ENCODE data around the gene DPF1. TPM values are rescaled to one million over a fixed set of nuclear protein-coding genes. Genes with fewer than 3 reads are reported as not detected.

Gene DPF1
- total and polyA plus RNA-seq, 2 donors (not counting 1 experiment from before 2014, with no cell fraction given): not detected

DNA sequence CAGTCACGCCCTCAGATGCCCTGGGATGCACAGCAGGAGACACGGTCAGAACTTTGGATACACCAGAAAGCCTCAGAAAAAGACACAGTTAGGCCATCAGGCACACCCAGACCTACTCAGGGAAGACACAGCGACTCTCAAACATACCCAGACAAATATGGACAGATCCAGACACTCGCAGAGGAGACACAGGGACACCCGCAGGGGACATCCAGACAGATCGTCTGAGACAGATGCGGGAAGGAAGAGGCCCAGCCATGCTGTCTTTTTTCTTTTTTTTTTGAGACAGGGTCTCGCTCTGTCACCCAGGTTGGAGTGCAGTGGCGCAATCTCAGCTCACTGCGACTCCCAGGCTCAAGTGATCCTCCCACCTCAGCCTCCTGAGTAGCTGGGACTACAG is 4.8 kb downstream of the DPF1 start:
- H3K9me3 ChIP-seq (ENCODE audit: control extremely low read depth in 1 of 3, control insufficient read depth in 2 of 3, insufficient read depth in 1 of 3, low read length in 2 of 3): peaks cover 0 to 6% (median 0%) of the 10 kb centered on the region in 3 donors
- no peak overlapping the region for H3K4me3 Mint-ChIP-seq
- peaks cover 0 to 55% (median 17%) of the 10 kb centered on the region in 4 experiments for H3K27me3 ChIP-seq (replicated peaks in 1 of 4; ENCODE audit: control extremely low read depth in 1 of 4, control insufficient read depth in 3 of 4, insufficient read depth in 4 of 4, low read length in 3 of 4)
- no peak overlapping the region for H3K9ac ChIP-seq (ENCODE audit: low read length)
- intact Hi-C loops (cut with micrococcal nuclease): no loop called here
- H3K4me1 ChIP-seq (ENCODE audit: control insufficient read depth in 2 of 2, insufficient read depth in 2 of 2, low read length in 2 of 2): peaks cover 12 to 22% of the 10 kb centered on the region in 2 donors
- no peak overlapping the region for H3K27ac Mint-ChIP-seq
- H3K79me2 ChIP-seq (ENCODE audit: control insufficient read depth, insufficient read depth, low read length): no peaks in the 10 kb centered on the region
- 95% methylated on average over 10 of the region's 10 CpGs for WGBS (ENCODE audit: insufficient coverage)
- POLR2A ChIA-PET: no interaction called here
- no peak overlapping the region for H3K4me2 ChIP-seq (replicated peaks; ENCODE audit: low read depth, low read length, poor library complexity, severe bottlenecking)
- no peak overlapping the region for H3K4me3 ChIP-seq (ENCODE audit: control extremely low read depth in 1 of 5, extremely low read depth in 1 of 5, insufficient read depth in 1 of 5, low read depth in 2 of 5, low read length in 4 of 5)
- no peaks in the 10 kb centered on the region for H3K9me3 Mint-ChIP-seq (ENCODE audit: insufficient read depth)
- no peaks in the 10 kb centered on the region for H4K20me1 ChIP-seq (ENCODE audit: control insufficient read depth, insufficient read depth, low read length, poor library complexity, severe bottlenecking)
- ATAC-seq (ENCODE audit: low read depth) (no peak), DNase-seq (no peak)
- no peak overlapping the region for H2AFZ ChIP-seq (ENCODE audit: insufficient read depth, low read depth, low read length, poor library complexity, severe bottlenecking)
- TF ChIP-seq, protein P1, sequence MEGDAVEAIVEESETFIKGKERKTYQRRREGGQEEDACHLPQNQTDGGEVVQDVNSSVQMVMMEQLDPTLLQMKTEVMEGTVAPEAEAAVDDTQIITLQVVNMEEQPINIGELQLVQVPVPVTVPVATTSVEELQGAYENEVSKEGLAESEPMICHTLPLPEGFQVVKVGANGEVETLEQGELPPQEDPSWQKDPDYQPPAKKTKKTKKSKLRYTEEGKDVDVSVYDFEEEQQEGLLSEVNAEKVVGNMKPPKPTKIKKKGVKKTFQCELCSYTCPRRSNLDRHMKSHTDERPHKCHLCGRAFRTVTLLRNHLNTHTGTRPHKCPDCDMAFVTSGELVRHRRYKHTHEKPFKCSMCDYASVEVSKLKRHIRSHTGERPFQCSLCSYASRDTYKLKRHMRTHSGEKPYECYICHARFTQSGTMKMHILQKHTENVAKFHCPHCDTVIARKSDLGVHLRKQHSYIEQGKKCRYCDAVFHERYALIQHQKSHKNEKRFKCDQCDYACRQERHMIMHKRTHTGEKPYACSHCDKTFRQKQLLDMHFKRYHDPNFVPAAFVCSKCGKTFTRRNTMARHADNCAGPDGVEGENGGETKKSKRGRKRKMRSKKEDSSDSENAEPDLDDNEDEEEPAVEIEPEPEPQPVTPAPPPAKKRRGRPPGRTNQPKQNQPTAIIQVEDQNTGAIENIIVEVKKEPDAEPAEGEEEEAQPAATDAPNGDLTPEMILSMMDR (IDR thresholded peaks at IDR 0.05): no peak
- no peak for TF ChIP-seq EZH2 (IDR thresholded peaks at IDR 0.05; ENCODE audit: borderline replicate concordance, insufficient read depth, low read depth, low read length, poor library complexity, severe bottlenecking)
- H3K4me1 Mint-ChIP-seq: peaks cover 13% of the 10 kb centered on the region
- peaks cover 38% of the 10 kb centered on the region for H3K27me3 Mint-ChIP-seq
- H3K27ac ChIP-seq (ENCODE audit: low read length in 2 of 2): no peak overlapping the region
- H3K36me3 ChIP-seq (replicated peaks in 1 of 2; ENCODE audit: control extremely low read depth in 1 of 2, control insufficient read depth in 1 of 2, extremely low read depth in 1 of 2, insufficient read depth in 2 of 2, low read length in 1 of 2): no peaks in the 10 kb centered on the region
- CTCF ChIA-PET: no interaction called here

DNA sequence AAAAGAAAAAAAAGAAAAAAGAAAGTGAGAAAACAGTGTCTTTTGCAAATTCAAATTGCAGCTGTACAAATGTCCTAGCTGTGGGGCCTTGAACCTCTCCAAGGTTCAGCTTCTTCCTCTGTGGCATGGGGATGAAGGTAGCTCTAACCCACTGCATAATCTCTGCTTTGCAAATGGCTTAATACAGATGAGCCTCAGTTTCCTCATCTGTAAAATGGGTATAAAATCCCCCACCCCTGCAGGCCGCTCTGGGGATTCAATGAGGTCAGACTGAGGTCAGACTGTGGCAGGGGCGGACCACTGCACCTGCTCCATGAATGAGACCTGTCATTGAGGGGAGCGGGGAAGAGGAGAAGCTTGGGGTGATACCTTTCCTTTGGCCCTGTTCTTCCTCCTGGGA is 5.8 kb downstream of the DPF1 start:
- H3K4me3 ChIP-seq (ENCODE audit: control extremely low read depth in 1 of 5, extremely low read depth in 1 of 5, insufficient read depth in 1 of 5, low read depth in 2 of 5, low read length in 4 of 5): no peak overlapping the region
- no peaks in the 10 kb centered on the region for H3K79me2 ChIP-seq (ENCODE audit: control insufficient read depth, insufficient read depth, low read length)
- ChIA-PET CTCF (interaction anchor here (0.6 to 2.0 kb wide), 2 partner anchors 9 to 16 kb away, joined by 3 to 4 read pairs; no protein-coding TSS in a partner anchor), POLR2A (no interaction called here)
- H3K27me3 Mint-ChIP-seq: peaks cover 37% of the 10 kb centered on the region
- H3K27ac Mint-ChIP-seq: no peak overlapping the region
- TF ChIP-seq, protein P1 (IDR thresholded peaks at IDR 0.05): no peak
- TF ChIP-seq EZH2 (IDR thresholded peaks at IDR 0.05; ENCODE audit: borderline replicate concordance, insufficient read depth, low read depth, low read length, poor library complexity, severe bottlenecking): no peak
- intact Hi-C loops (cut with micrococcal nuclease): no loop called here
- H3K4me3 Mint-ChIP-seq: no peak overlapping the region
- peaks cover 10 to 17% of the 10 kb centered on the region in 2 donors for H3K4me1 ChIP-seq (ENCODE audit: control insufficient read depth in 2 of 2, insufficient read depth in 2 of 2, low read length in 2 of 2)
- H3K27me3 ChIP-seq (replicated peaks in 1 of 4; ENCODE audit: control extremely low read depth in 1 of 4, control insufficient read depth in 3 of 4, insufficient read depth in 4 of 4, low read length in 3 of 4): peaks cover 0 to 53% (median 11%) of the 10 kb centered on the region in 4 experiments
- H2AFZ ChIP-seq (ENCODE audit: insufficient read depth, low read depth, low read length, poor library complexity, severe bottlenecking): no peak overlapping the region
- H3K9me3 ChIP-seq (ENCODE audit: control extremely low read depth in 1 of 3, control insufficient read depth in 2 of 3, insufficient read depth in 1 of 3, low read length in 2 of 3): peaks cover 0 to 14% (median 0%) of the 10 kb centered on the region in 3 donors
- no peaks in the 10 kb centered on the region for H3K9me3 Mint-ChIP-seq (ENCODE audit: insufficient read depth)
- no peak overlapping the region for H3K4me2 ChIP-seq (replicated peaks; ENCODE audit: low read depth, low read length, poor library complexity, severe bottlenecking)
- DNase-seq (no peak), ATAC-seq (ENCODE audit: low read depth) (no peak)
- H3K9ac ChIP-seq (ENCODE audit: low read length): no peak overlapping the region
- no peaks in the 10 kb centered on the region for H3K36me3 ChIP-seq (replicated peaks in 1 of 2; ENCODE audit: control extremely low read depth in 1 of 2, control insufficient read depth in 1 of 2, extremely low read depth in 1 of 2, insufficient read depth in 2 of 2, low read length in 1 of 2)
- H3K4me1 Mint-ChIP-seq: peaks cover 18% of the 10 kb centered on the region
- 100% methylated on average over 2 of the region's 3 CpGs for WGBS (ENCODE audit: insufficient coverage)
- H4K20me1 ChIP-seq (ENCODE audit: control insufficient read depth, insufficient read depth, low read length, poor library complexity, severe bottlenecking): no peaks in the 10 kb centered on the region
- no peak overlapping the region for H3K27ac ChIP-seq (ENCODE audit: low read length in 2 of 2)
